GM21360 (cell line): ENCODE data around the gene KLF16.
"Not testable (repeated sequence)": the region's sequence is repeated elsewhere in the genome, so short reads cannot be mapped to it uniquely, and the experiment has no call there.

Source experiments
- ATAC-seq: cut with Tn5 transposase; IDR thresholded peaks from one replicate; pipeline ENCODE4 v1.9.1; 2021; ENCODE audit warnings: mild to moderate bottlenecking, moderate library complexity; ENCODE audit not compliant: unreplicated experiment

The KLF16 gene

GRCh38 chr19:1884719-1885334 lies 21.4 kb upstream of the KLF16 start:
- peak; percentile 6 for ATAC-seq

- no peak for ATAC-seq
Observed at GRCh38 chr19:1884291-1884718, 20.9 kb upstream of the KLF16 start.

- no peak for ATAC-seq
Observed at GRCh38 chr19:1883784-1884183, 20.4 kb upstream of the KLF16 start.

- no peak for ATAC-seq
Observed at GRCh38 chr19:1882786-1883692, 19.7 kb upstream of the KLF16 start.

- ATAC-seq: no peak
Observed at GRCh38 chr19:1882089-1882785, 18.9 kb upstream of the KLF16 start.

- not testable (repeated sequence) for ATAC-seq
Observed at GRCh38 chr19:1881393-1882088, 18.2 kb upstream of the KLF16 start.

GRCh38 chr19:1880611-1881392 lies 17.4 kb upstream of the KLF16 start:
- ATAC-seq: no peak

GRCh38 chr19:1879982-1880381 lies 16.6 kb upstream of the KLF16 start:
- not testable (repeated sequence) for ATAC-seq

GRCh38 chr19:1878583-1878982 lies 15.2 kb upstream of the KLF16 start:
- ATAC-seq: not testable (repeated sequence)

GRCh38 chr19:1877280-1877660 lies 13.9 kb upstream of the KLF16 start:
- not testable (repeated sequence) for ATAC-seq

GRCh38 chr19:1876496-1877279 lies 13.3 kb upstream of the KLF16 start:
- peak; percentile 24 for ATAC-seq

GRCh38 chr19:1875646-1876495 lies 12.5 kb upstream of the KLF16 start:
- ATAC-seq: peak; percentile 82

- not testable (repeated sequence) for ATAC-seq
Observed at GRCh38 chr19:1875265-1875645, 11.9 kb upstream of the KLF16 start.

- ATAC-seq: no peak
Observed at GRCh38 chr19:1874554-1875185, 11.3 kb upstream of the KLF16 start.

GRCh38 chr19:1873524-1874473 lies 10.4 kb upstream of the KLF16 start:
- no peak for ATAC-seq

- no peak for ATAC-seq
Observed at GRCh38 chr19:1872807-1873523, 9.6 kb upstream of the KLF16 start.
